ENCODE measurements around the gene TXNL4A.
A peak's percentile ranks its signal among the peaks of the same experiment; 100 is the strongest.

Gene TXNL4A

DNA sequence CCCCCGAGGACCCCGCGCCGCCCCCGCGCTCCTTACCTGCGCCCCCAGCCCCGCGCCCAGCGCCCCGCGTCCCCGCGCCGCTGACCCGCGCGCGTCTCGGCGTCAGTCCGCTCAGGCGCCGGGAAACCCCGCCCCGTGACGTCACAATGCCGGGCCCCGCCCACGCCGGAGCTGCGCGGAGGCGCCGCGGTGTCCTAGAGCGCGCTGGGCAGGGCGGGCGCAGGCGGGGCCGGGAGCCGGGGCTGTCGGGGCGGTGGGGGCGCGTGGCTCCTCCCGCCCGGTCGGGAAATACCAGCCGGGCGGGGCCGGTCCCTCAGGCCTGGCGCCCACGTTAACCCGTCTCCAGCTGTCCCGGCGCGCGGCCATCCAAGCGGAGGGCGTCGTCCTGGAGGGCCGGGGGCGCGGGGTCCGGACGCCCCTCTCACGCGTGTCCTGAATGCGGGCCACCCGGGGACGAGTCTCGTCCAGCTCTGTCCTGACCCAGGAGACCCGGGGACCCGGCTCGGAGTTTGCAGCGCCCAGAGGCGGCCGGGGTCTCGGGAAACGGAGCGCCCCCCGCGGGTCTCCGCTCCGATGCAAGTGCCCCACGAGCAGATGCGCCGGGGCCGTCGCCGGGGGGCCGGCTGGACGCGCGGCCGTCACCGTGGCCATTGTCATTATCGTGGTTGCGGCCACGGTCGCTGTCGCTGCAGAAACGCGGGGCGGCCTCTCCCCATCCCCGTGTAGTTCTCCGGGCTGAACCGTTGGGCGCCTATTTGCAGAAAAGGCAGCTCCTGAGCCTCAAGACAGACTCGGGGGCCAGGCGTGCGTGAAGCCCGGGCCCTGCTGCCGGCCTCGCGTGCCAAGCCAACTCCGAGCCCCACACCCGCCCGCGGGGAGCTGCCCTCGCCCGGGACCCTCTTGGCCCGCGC is 36.6 kb downstream of the TXNL4A start, which contains the start of gene SLC66A2:
Gene SLC66A2, minus strand, starts transcription at position 109 of the 911 bp plus-strand sequence. CDS start 727 bp downstream, outside the sequence.
- no peak for TF ChIP-seq TAF1 (IDR thresholded peaks at IDR 0.05; ENCODE audit: borderline replicate concordance, insufficient read depth, low read length)
- TF ChIP-seq FOXP2 (optimal IDR thresholded peaks at IDR 0.05; ENCODE audit: borderline replicate concordance, extremely low read depth, extremely low read length, insufficient read depth), result peak; percentile 90
- TF ChIP-seq POLR2AphosphoS5 (IDR thresholded peaks at IDR 0.05; ENCODE audit: low read depth, low read length), result no peak; the same call in 1 of the 2 replicates
- no peak for TF ChIP-seq SIN3A (IDR thresholded peaks at IDR 0.05; ENCODE audit: borderline replicate concordance, insufficient read depth, low read length)
- TF ChIP-seq REST (IDR thresholded peaks at IDR 0.05; ENCODE audit: insufficient read depth in 1 of 2, low read depth in 2 of 2, low read length in 2 of 2), result no peak

GRCh38 chr18:79950515-79951341 is 37.6 kb downstream of the TXNL4A start:
- TF ChIP-seq FOXP2 (optimal IDR thresholded peaks at IDR 0.05; ENCODE audit: borderline replicate concordance, extremely low read depth, extremely low read length, insufficient read depth) (no peak), TAF1 (IDR thresholded peaks at IDR 0.05; ENCODE audit: borderline replicate concordance, insufficient read depth, low read length) (no peak)

DNA sequence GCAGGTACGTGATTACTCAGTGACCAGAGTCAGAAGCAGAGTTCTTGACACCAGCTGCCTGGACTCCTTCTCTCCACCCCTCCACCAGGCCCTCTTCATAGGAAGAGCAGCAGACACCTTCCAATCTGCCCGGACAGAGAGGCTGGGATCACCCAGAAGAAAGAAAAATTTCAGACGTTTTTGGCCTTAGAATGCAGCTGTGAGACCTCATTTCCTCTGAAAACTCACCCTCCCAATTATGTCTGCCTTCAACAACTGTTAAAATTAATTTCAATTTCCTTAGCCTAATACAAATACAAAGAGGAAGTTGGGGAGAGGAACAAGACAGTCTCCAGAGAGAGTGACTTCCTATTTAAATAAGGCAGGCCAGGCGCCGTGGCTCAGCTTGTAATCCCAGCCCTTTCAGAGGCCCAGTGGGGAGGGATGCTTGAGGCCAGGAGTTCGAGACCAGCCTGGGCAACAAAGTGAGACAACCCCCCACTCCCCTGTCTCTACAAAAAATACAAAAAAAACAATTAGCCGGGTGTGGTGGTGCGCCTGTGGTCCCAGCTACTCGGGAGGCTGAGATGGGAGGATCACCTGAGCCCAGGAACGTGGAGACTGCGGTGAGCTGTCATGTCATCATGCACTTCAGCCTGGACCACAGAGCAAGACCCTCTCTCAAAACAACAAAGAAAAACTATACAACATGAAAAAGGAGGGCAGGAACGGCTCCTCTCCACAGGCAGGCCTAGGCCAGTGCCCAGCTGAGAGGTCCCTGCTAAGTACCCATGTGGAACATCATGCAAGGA is 38.5 kb downstream of the TXNL4A start:
- TF ChIP-seq TAF1 (IDR thresholded peaks at IDR 0.05; ENCODE audit: borderline replicate concordance, insufficient read depth, low read length), result no peak
- 0 out of 4 replicates have a peak, but pooled peaks of 1 of the 2 experiments have one; percentile 41 for TF ChIP-seq REST (IDR thresholded peaks at IDR 0.05; ENCODE audit: insufficient read depth in 1 of 2, low read depth in 2 of 2, low read length in 2 of 2)
- no peak for TF ChIP-seq POLR2AphosphoS5 (IDR thresholded peaks at IDR 0.05; ENCODE audit: low read depth, low read length)

- TF ChIP-seq POLR2AphosphoS5 (IDR thresholded peaks at IDR 0.05; ENCODE audit: low read depth, low read length) (no peak), TAF1 (IDR thresholded peaks at IDR 0.05; ENCODE audit: borderline replicate concordance, insufficient read depth, low read length) (no peak), REST (IDR thresholded peaks at IDR 0.05; ENCODE audit: insufficient read depth in 1 of 2, low read depth in 2 of 2, low read length in 2 of 2) (no peak), FOXP2 (optimal IDR thresholded peaks at IDR 0.05; ENCODE audit: borderline replicate concordance, extremely low read depth, extremely low read length, insufficient read depth) (no peak), SIN3A (IDR thresholded peaks at IDR 0.05; ENCODE audit: borderline replicate concordance, insufficient read depth, low read length) (no peak)
Observed at GRCh38 chr18:79948719-79949411, 39.5 kb downstream of the TXNL4A start.

Data from PFSK-1 (cell line).